Measurements from ENCODE around the gene FAM107B. TPM values are rescaled to one million over a fixed set of nuclear protein-coding genes. Genes with fewer than 3 reads are reported as not detected.

The FAM107B gene
- total RNA-seq, 1 experiment from 2014 or later, result 24.5 TPM

DNA sequence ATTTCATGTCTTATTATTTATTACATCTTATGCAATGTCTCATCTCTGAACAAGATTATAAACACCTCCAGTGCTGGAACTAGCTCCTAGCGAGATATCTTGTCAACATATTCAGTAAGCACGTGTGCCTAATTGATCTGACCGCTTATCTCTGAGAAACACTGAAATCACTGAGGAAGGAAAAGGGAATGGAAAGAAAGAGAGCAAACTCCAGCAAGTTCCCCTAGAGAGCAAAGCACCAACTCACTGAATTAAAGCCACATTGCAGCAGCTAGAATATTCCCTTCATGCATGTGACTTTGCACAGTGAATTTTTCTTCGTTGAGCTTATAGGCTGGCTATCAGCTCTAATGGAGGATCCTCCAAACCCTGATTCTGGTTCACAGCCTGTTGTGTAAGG is 266.9 kb downstream of the FAM107B start:
- Mint-ChIP-seq H3K4me1 (peaks cover 3 to 7% of the 10 kb centered on the region in 2 experiments), H3K4me3 (no peak overlapping the region)

More for the DNA sequence above, 266.9 kb downstream of the FAM107B start:
- Histone ChIP-seq H2AK5ac (ENCODE audit: insufficient read length, low read length) (no peak overlapping the region), H3K79me2 (ENCODE audit: insufficient read depth, low read length) (no peaks in the 10 kb centered on the region), H3K4ac (ENCODE audit: low read depth, low read length) (no peak overlapping the region), H3K9me3 (ENCODE audit: control insufficient read depth, low read depth, low read length) (no peaks in the 10 kb centered on the region), H2BK5ac (ENCODE audit: insufficient read length, low read length) (no peak overlapping the region), H3K14ac (ENCODE audit: insufficient read depth, low read length) (no peak overlapping the region), H3K27me3 (ENCODE audit: insufficient read depth, low read length) (no peaks in the 10 kb centered on the region), H3K18ac (ENCODE audit: insufficient read length, low read depth, low read length) (no peak overlapping the region), H2BK12ac (ENCODE audit: insufficient read length, low read depth, low read length) (no peak overlapping the region), H3K56ac (ENCODE audit: insufficient read length, low read depth, low read length) (no peak overlapping the region), H2AFZ (ENCODE audit: low read length) (no peak overlapping the region), H3K4me1 (ENCODE audit: insufficient read depth, low read length) (no peaks in the 10 kb centered on the region), H4K20me1 (ENCODE audit: control insufficient read depth, insufficient read depth, insufficient read length) (no peaks in the 10 kb centered on the region), H3K9ac (ENCODE audit: extremely low read depth, insufficient read length, low read length) (no peak overlapping the region), H3K4me2 (ENCODE audit: insufficient read depth, insufficient read length, low read length) (no peak overlapping the region), H3K23ac (ENCODE audit: insufficient read length, low read depth, low read length) (no peak overlapping the region), H3K23me2 (ENCODE audit: insufficient read length, low read depth, low read length, poor library complexity, severe bottlenecking) (no peaks in the 10 kb centered on the region), H2BK120ac (ENCODE audit: low read depth, low read length, poor library complexity, severe bottlenecking) (no peak overlapping the region), H3K79me1 (ENCODE audit: insufficient read depth, low read depth, low read length, poor library complexity, severe bottlenecking) (no peaks in the 10 kb centered on the region), H4K8ac (replicated peaks; ENCODE audit: insufficient read length, low read depth, low read length) (no peak overlapping the region), H2BK20ac (ENCODE audit: low read depth, low read length, poor library complexity, severe bottlenecking) (no peak overlapping the region), H4K5ac (ENCODE audit: insufficient read length, low read depth, low read length) (no peak overlapping the region), H4K91ac (ENCODE audit: insufficient read length, low read depth, low read length) (no peak overlapping the region), H2BK15ac (ENCODE audit: low read depth, low read length) (no peak overlapping the region), H3K27ac (ENCODE audit: insufficient read length, low read depth, low read length) (no peak overlapping the region), H3T11ph (ENCODE audit: low read length) (no peak overlapping the region)
- peaks cover 3 to 4% of the 10 kb centered on the region in 2 experiments; a peak in 4 of 5 replicates for H3K9me3 Mint-ChIP-seq
- no peak for DNase-seq
- no CpG with 5 or more reads among the region's 4 CpGs for WGBS (ENCODE audit: extremely low coverage, insufficient read length, low lambda C conversion rate)
- TF ChIP-seq, protein P1, sequence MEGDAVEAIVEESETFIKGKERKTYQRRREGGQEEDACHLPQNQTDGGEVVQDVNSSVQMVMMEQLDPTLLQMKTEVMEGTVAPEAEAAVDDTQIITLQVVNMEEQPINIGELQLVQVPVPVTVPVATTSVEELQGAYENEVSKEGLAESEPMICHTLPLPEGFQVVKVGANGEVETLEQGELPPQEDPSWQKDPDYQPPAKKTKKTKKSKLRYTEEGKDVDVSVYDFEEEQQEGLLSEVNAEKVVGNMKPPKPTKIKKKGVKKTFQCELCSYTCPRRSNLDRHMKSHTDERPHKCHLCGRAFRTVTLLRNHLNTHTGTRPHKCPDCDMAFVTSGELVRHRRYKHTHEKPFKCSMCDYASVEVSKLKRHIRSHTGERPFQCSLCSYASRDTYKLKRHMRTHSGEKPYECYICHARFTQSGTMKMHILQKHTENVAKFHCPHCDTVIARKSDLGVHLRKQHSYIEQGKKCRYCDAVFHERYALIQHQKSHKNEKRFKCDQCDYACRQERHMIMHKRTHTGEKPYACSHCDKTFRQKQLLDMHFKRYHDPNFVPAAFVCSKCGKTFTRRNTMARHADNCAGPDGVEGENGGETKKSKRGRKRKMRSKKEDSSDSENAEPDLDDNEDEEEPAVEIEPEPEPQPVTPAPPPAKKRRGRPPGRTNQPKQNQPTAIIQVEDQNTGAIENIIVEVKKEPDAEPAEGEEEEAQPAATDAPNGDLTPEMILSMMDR (conservative IDR thresholded peaks at IDR 0.05), result no peak
- H3K36me3 Mint-ChIP-seq (ENCODE audit: insufficient read depth in 1 of 3, low read depth in 3 of 3), result peaks cover 0 to 11% (median 9%) of the 10 kb centered on the region in 3 experiments; a peak in 5 of 7 replicates
- peak overlapping the region in 1 of 3 experiments; percentile 67; a peak in 1 of 7 replicates for H3K27ac Mint-ChIP-seq
- no peaks in the 10 kb centered on the region for H3K27me3 Mint-ChIP-seq (ENCODE audit: low read depth)

Measured in H9 (cell line).